Small intestine (tissue), 7 donors: Measurements from ENCODE around the gene RNF123. TPM values are rescaled to one million over a fixed set of nuclear protein-coding genes. Genes with fewer than 3 reads are reported as not detected.
A peak's percentile ranks its signal among the peaks of the same experiment; 100 is the strongest.
"Not testable (repeated sequence)": the region's sequence is repeated elsewhere in the genome, so short reads cannot be mapped to it uniquely, and the experiment has no call there.

Experiments
- DNase-seq, 2 donors: peaks; one replicate each; pipeline versions ENCODE4 v3.0.0 to v3.0.0-alpha.2; 2013
- FAIRE-seq: peaks from 2 replicates; lab custom pipeline; 2012; peaks lifted over from hg19 to GRCh38; lab: Jason Lieb, UNC
- H3K27ac ChIP-seq, 3 donors: one replicate each; pipeline ENCODE4 v1.5.1; 2013; ENCODE audit warnings: low read length in 2 of 3, mild to moderate bottlenecking in 2 of 3, control low read depth in 1 of 3, inconsistent platforms in 1 of 3, low read depth in 1 of 3, moderate library complexity in 1 of 3
- H3K27me3 ChIP-seq, 3 donors: one replicate each; pipeline ENCODE4 v1.6.1; 2013; ENCODE audit warnings: low read length in 3 of 3, inconsistent platforms in 1 of 3; ENCODE audit not compliant: control insufficient read depth in 3 of 3, insufficient read depth in 3 of 3
- H3K36me3 ChIP-seq, 3 donors: one replicate each; pipeline ENCODE4 v1.6.1; 2013; ENCODE audit warnings: low read length in 3 of 3, inconsistent platforms in 1 of 3, low read depth in 1 of 3, mild to moderate bottlenecking in 1 of 3, moderate library complexity in 1 of 3; ENCODE audit not compliant: control insufficient read depth in 3 of 3, insufficient read depth in 2 of 3
- H3K4me1 ChIP-seq, 3 donors: one replicate each; pipeline ENCODE4 v1.6.1; 2013; ENCODE audit warnings: low read length in 2 of 3, inconsistent platforms in 1 of 3, low read depth in 1 of 3, mild to moderate bottlenecking in 1 of 3, moderate library complexity in 1 of 3; ENCODE audit not compliant: control insufficient read depth in 3 of 3, insufficient read depth in 2 of 3
- H3K4me3 ChIP-seq, 3 donors: one replicate each; pipeline ENCODE4 v1.5.1; 2013; ENCODE audit warnings: low read length in 3 of 3, control low read depth in 1 of 3, inconsistent platforms in 1 of 3, low read depth in 1 of 3, mild to moderate bottlenecking in 1 of 3, moderate library complexity in 1 of 3
- H3K9me3 ChIP-seq, 2 donors: one replicate each; pipeline ENCODE4 v1.6.1; 2013; ENCODE audit warnings: low read depth in 1 of 2, low read length in 1 of 2; ENCODE audit not compliant: control insufficient read depth in 2 of 2, insufficient read depth in 1 of 2
- WGBS, 3 donors: extraction: QIAGEN DNeasy Blood & Tissue Kit; methylation state at CpG; one replicate each; pipeline ENCODE4 v1.1.7; 2013; 5-methylcytosine and 5-hydroxymethylcytosine counted together
- polyA plus RNA-seq, 4 donors: library from polyadenylated mRNA; stranded (reverse) in 3 of 4; unstranded in 1 of 4; fragments of 200-250 nt in 3 of 4; fragments of 120-200 nt in 1 of 4; gene quantifications; one replicate each; pipeline versions ENCODE4 v1.2.1 to v1.2.3, GENCODE V29; 2013
- donor health status: healthy with polysubstance abuse.
- donor health status: control.
- donor health status: control.
- donor health status: Bipolar disorder and iron deficiency.
- donor health status: healthy.

Gene RNF123
- polyA plus RNA-seq, 4 donors: 31.7 to 59.9 (median 38.0) TPM

DNA sequence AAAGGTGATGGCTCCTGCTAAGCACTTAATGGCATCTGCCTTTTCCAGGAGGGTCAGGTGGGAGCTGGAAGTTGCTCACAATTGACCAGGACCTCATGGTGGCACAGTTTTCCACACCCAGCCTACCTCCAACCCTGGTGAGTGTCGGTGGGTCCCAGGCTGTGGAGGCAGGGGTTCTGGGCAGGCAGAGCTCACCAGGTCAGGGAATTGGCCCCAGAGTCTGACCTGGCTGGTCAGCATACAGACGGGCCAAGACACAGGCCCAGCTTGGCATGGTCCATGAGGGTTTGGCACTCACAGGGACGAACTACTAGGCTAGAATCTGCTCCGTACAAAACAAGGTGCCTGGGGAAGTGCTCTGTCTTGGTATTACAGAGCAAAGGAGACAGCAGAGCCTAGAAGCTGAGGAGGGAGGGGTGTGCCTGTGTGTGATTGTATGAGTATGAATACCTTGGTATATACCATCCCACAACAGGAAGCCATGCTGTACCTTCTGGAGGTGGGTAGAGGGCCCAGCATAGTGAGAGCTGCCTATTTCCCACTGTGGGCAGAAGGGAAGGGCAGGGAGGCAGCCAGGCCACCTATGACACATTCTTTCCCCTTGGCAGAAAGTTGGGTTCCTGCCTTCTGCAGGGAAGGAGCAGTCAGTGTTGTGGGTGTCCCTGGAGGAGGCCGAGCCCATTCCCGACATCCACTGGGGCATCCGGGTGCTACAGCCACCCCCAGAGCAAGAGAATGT, 8.7 kb upstream of the RNF123 start:
- Histone ChIP-seq H3K4me3 (no peak overlapping the region), H3K36me3 (peaks cover 6 to 97% (median 34%) of the 10 kb centered on the region in 3 donors), H3K9me3 (no peaks in the 10 kb centered on the region), H3K27ac (no peak overlapping the region), H3K4me1 (no peaks in the 10 kb centered on the region), H3K27me3 (no peaks in the 10 kb centered on the region)
- WGBS, 3 donors: 84 to 94% (median 92%) methylated on average over 7 of the region's 7 CpGs
- DNase-seq (no peak), FAIRE-seq (no peak)

DNA sequence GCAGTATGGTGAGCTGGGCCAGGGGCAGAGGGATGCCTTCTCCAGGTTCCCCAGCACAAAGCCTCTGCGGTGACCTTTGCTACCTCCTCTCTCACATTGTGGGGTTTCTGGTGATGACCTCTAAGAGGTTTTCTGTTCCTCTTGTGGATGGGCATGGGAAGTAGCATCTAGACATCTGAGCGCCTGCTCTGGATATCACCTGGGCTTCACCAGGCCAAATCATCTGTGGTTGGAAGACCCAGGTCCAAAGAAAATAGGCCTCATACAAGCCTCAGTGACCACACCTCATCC, 8.2 kb upstream of the RNF123 start:
- FAIRE-seq: no peak
- no peak overlapping the region for H3K4me3 ChIP-seq
- no peaks in the 10 kb centered on the region for H3K4me1 ChIP-seq
- no peaks in the 10 kb centered on the region for H3K27me3 ChIP-seq
- peaks cover 6 to 92% (median 34%) of the 10 kb centered on the region in 3 donors for H3K36me3 ChIP-seq
- no peaks in the 10 kb centered on the region for H3K9me3 ChIP-seq
- H3K27ac ChIP-seq: no peak overlapping the region
- no peak for DNase-seq
- 93 to 98% (median 95%) methylated on average over 2 of the region's 2 CpGs for WGBS, 3 donors

- H3K4me1 ChIP-seq: no peaks in the 10 kb centered on the region
- WGBS, 3 donors: 89 to 90% (median 89%) methylated on average over 4 of the region's 4 CpGs
- H3K36me3 ChIP-seq: peaks cover 6 to 88% (median 33%) of the 10 kb centered on the region in 3 donors
- no peaks in the 10 kb centered on the region for H3K9me3 ChIP-seq
- no peaks in the 10 kb centered on the region for H3K27me3 ChIP-seq
- H3K4me3 ChIP-seq: no peak overlapping the region
- FAIRE-seq: no peak
- DNase-seq: no peak
- H3K27ac ChIP-seq: no peak overlapping the region
Measured at GRCh38 chr3:49681543-49681942, 7.8 kb upstream of the RNF123 start.

- no peaks in the 10 kb centered on the region for H3K9me3 ChIP-seq
- no peaks in the 10 kb centered on the region for H3K27me3 ChIP-seq
- H3K36me3 ChIP-seq: peaks cover 6 to 73% (median 23%) of the 10 kb centered on the region in 3 donors
- DNase-seq: no peak
- peaks cover 0 to 10% (median 0%) of the 10 kb centered on the region in 3 donors for H3K4me1 ChIP-seq
- WGBS, 3 donors: 87 to 99% (median 93%) methylated on average over 6 of the region's 6 CpGs
- no peak overlapping the region for H3K4me3 ChIP-seq
- no peak for FAIRE-seq
- H3K27ac ChIP-seq: no peak overlapping the region
Measured at GRCh38 chr3:49683162-49683561, 6.2 kb upstream of the RNF123 start.

DNA sequence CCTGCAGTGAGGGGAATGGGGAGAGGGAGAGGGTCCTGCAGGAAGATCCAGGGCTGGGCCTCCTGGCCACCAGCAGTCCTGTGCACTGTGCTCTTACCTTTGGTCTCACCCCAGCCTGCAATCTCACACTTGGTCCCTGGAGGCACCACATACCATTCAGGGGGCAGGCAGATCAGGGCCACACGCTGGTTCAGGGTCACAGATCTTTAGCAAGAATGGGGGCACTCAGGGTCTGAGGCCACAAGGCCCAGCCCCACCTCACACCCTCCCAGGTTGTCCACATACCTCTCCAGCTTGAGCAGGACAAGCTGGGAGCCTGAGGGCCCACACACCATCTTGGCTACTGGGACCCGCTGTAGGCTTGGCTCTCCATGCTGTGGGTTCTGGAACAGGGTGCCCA, 4.9 kb upstream of the RNF123 start:
- not testable (repeated sequence) for H3K9me3 ChIP-seq, H3K27me3 ChIP-seq, FAIRE-seq, H3K4me3 ChIP-seq, DNase-seq, H3K27ac ChIP-seq
- 88 to 89% (median 89%) methylated on average over 2 of the region's 2 CpGs for WGBS, 3 donors
- Histone ChIP-seq H3K36me3 (peaks cover 6 to 60% (median 19%) of the 10 kb centered on the region in 3 donors), H3K4me1 (peaks cover 0 to 19% (median 0%) of the 10 kb centered on the region in 3 donors)

DNA sequence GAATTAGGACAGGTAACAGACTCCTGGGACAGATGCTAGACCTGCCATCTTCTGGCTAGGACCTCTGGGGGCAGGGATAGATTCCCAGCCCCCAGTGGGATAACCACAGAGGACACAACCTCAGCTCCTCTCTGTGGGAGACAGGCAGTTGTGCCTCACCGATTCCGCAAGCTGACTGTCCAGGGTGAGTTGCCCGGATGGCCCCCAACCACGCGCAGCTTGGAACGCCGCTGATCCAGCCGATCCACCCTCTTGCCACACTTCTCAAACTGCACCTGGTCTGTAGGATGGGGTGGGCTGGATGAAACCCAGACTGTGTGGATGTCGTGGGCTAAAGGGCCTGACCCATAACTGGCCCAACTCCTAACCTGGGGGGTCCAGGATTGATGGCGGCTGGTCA, 4.3 kb upstream of the RNF123 start:
- WGBS, 3 donors: 92 to 96% (median 95%) methylated on average over 10 of the region's 10 CpGs
- Histone ChIP-seq H3K4me1 (peaks cover 0 to 21% (median 0%) of the 10 kb centered on the region in 3 donors), H3K36me3 (peaks cover 6 to 53% (median 14%) of the 10 kb centered on the region in 3 donors)
- FAIRE-seq, H3K4me3 ChIP-seq, H3K27me3 ChIP-seq, DNase-seq, H3K9me3 ChIP-seq, H3K27ac ChIP-seq: not testable (repeated sequence)

DNA sequence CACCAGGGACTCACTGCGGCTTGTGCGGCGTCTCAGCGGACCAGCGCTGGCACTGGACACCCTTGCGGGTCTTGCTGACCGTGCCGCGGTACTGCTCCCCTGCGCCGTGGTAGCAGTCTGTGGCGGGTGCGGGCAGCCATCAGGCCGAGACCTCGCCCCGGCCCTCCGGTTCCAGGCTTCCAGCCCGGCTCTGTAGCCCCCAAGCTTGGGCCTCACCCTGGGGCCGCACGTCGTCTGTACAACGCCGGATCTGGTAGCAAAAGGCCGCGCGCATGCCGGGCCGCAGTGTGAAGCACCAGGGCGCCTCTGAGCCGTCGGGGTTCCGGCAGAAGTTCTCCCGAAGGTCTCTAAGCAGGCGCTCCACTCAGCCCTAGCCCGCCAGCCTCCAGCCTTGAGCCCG, 3.5 kb upstream of the RNF123 start:
- not testable (repeated sequence) for FAIRE-seq, DNase-seq, H3K9me3 ChIP-seq, H3K27me3 ChIP-seq
- H3K4me3 ChIP-seq: peak overlapping the region in 2 of 3 donors; percentile 44 to 66
- H3K27ac ChIP-seq: peak overlapping the region in 1 of 3 donors; percentile 11
- peaks cover 0 to 27% (median under 1%) of the 10 kb centered on the region in 3 donors for H3K4me1 ChIP-seq
- 25 to 53% (median 27%) methylated on average over 26 to 36 of the region's 36 CpGs for WGBS, 3 donors
- H3K36me3 ChIP-seq: peaks cover 6 to 47% (median 12%) of the 10 kb centered on the region in 3 donors

- not testable (repeated sequence) for FAIRE-seq, H3K27me3 ChIP-seq, H3K9me3 ChIP-seq
- WGBS, 3 donors: 2 to 5% (median 3%) methylated on average over 20 to 25 of the region's 29 CpGs
- Histone ChIP-seq H3K36me3 (peaks cover 6 to 45% (median 11%) of the 10 kb centered on the region in 3 donors), H3K27ac (peak overlapping the region in 2 of 3 donors; percentile 36 to 85), H3K4me1 (peaks cover 0 to 30% (median 2%) of the 10 kb centered on the region in 3 donors), H3K4me3 (peak overlapping the region in 2 of 3 donors; percentile 44 to 66)
- DNase-seq: peak; percentile 63 to 84
Measured at GRCh38 chr3:49686346-49686745, 3.0 kb upstream of the RNF123 start.
